ENCODE data around the gene C9orf40. TPM values are rescaled to one million over a fixed set of nuclear protein-coding genes. Genes with fewer than 3 reads are reported as not detected.

Gene C9orf40
- polyA plus RNA-seq, 2 of the 4 experiments (the other 2 are of a cell fraction) = 8.8 to 14.4 TPM

- 39% methylated on average over 3 of the region's 3 CpGs for WGBS (ENCODE audit: missing lambda C conversion rate)
- no peak overlapping the region for H3K4me2 ChIP-seq
- TF ChIP-seq FOSL2 (IDR thresholded peaks at IDR 0.05) = no peak
- peak; percentile 30; the same call in 1 of the 2 replicates for TF ChIP-seq FOSL2 (CRISPR knock-in tag; IDR thresholded peaks at IDR 0.05)
- TF ChIP-seq KDM5A (IDR thresholded peaks at IDR 0.05) = no peak
- no peak for TF ChIP-seq POLR2A (IDR thresholded peaks at IDR 0.05; ENCODE audit: low read length)
- no peak for ATAC-seq
- H3K27ac ChIP-seq = no peak overlapping the region
- no peaks in the 10 kb centered on the region for H3K9me3 ChIP-seq
- no peak for FAIRE-seq
- H3K4me1 ChIP-seq = 0 out of 3 replicates have a peak, but pooled peaks cover 5% of the 10 kb centered on the region
- POLR2A ChIA-PET = no interaction called here
- DNase-seq (ENCODE audit: low read depth in 1 of 2, low spot score in 1 of 2) = no peak
- CTCF ChIA-PET = interaction anchor here (1.0 to 1.7 kb wide), 3 partner anchors 31 to 144 kb away, joined by 4 to 7 read pairs (median 4); partner anchors contain the start of gene C9orf40
- H3K4me3 ChIP-seq = no peak overlapping the region
Observed at GRCh38 chr9:74920944-74921626, 31.6 kb downstream of the C9orf40 start.

DNA sequence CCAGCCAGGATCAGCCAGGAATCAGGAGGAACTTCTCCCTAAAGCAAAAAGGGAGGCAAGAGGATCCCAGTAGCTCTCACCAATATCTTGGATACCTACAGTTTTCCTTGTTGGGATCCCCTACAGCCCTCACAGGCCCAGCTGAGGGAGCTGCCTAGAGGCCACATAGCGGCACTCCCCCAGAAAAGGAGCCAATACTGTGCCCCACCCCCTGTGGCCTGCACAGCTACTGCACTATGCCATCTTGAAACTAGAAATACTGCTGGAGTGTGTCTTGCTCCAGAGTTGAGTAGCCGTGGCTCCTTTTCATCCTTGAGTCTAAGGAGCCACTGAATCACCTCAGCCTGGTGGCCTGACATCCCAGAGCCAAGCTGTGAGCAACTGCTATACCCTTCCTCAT lies 42.7 kb downstream of the C9orf40 start:
- H3K27ac ChIP-seq = no peak overlapping the region
- TF ChIP-seq MAZ (IDR thresholded peaks at IDR 0.05; ENCODE audit: borderline replicate concordance, low read depth, low read length) = no peak
- ChIA-PET POLR2A (no interaction called here), CTCF (interaction anchor here (0.7 kb wide), 1 partner anchor 11 kb away, joined by 3 read pairs; no protein-coding TSS in a partner anchor)
- no peaks in the 10 kb centered on the region for H3K4me1 ChIP-seq
- H3K4me3 ChIP-seq = no peak overlapping the region
- peak; percentile 34 to 52; a peak in 2 of 6 replicates for ATAC-seq
- H3K4me2 ChIP-seq = no peak overlapping the region
- no peak for FAIRE-seq
- 75% methylated on average over 1 of the region's 2 CpGs for WGBS (ENCODE audit: missing lambda C conversion rate)
- DNase-seq (ENCODE audit: low read depth in 1 of 2, low spot score in 1 of 2) = no peak
- no peaks in the 10 kb centered on the region for H3K9me3 ChIP-seq

- DNase-seq (ENCODE audit: low read depth in 1 of 2, low spot score in 1 of 2) (no peak), ATAC-seq (no peak), FAIRE-seq (no peak)
- ChIA-PET POLR2A (no interaction called here), CTCF (interaction anchor here (1.1 kb wide), 1 partner anchor 135 kb away, joined by 3 read pairs; no protein-coding TSS in a partner anchor)
- 55% methylated on average over 4 of the region's 4 CpGs for WGBS (ENCODE audit: missing lambda C conversion rate)
- Histone ChIP-seq H3K9me3 (no peaks in the 10 kb centered on the region), H3K4me1 (no peaks in the 10 kb centered on the region), H3K4me3 (no peak overlapping the region), H3K4me2 (no peak overlapping the region), H3K27ac (no peak overlapping the region)
- no peak for TF ChIP-seq SREBF2 (IDR thresholded peaks at IDR 0.05)
- TF ChIP-seq POLR2AphosphoS2 (conservative IDR thresholded peaks at IDR 0.05; ENCODE audit: low read length) = no peak
Observed at GRCh38 chr9:74908665-74909064, 44.0 kb downstream of the C9orf40 start.

GRCh38 chr9:74907085-74907484 lies 45.6 kb downstream of the C9orf40 start:
- Histone ChIP-seq H3K4me1 (no peaks in the 10 kb centered on the region), H3K27ac (no peak overlapping the region), H3K9me3 (no peaks in the 10 kb centered on the region), H3K4me3 (no peak overlapping the region), H3K4me2 (no peak overlapping the region)
- DNase-seq (ENCODE audit: low read depth in 1 of 2, low spot score in 1 of 2) = no peak
- WGBS (ENCODE audit: missing lambda C conversion rate) = 17% methylated on average over 3 of the region's 3 CpGs
- ChIA-PET POLR2A (no interaction called here), CTCF (no interaction called here)
- no peak for FAIRE-seq
- ATAC-seq = no peak
- TF ChIP-seq CTCF (IDR thresholded peaks at IDR 0.05) (no peak), NFE2L2 (conservative IDR thresholded peaks at IDR 0.05; ENCODE audit: low read length) (no peak), SREBF2 (IDR thresholded peaks at IDR 0.05) (no peak), RARB (CRISPR knock-in tag; IDR thresholded peaks at IDR 0.05) (no peak)
- TF ChIP-seq, protein P1, sequence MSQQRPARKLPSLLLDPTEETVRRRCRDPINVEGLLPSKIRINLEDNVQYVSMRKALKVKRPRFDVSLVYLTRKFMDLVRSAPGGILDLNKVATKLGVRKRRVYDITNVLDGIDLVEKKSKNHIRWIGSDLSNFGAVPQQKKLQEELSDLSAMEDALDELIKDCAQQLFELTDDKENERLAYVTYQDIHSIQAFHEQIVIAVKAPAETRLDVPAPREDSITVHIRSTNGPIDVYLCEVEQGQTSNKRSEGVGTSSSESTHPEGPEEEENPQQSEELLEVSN (IDR thresholded peaks at IDR 0.05; ENCODE audit: borderline replicate concordance, low read depth) = no peak

DNA sequence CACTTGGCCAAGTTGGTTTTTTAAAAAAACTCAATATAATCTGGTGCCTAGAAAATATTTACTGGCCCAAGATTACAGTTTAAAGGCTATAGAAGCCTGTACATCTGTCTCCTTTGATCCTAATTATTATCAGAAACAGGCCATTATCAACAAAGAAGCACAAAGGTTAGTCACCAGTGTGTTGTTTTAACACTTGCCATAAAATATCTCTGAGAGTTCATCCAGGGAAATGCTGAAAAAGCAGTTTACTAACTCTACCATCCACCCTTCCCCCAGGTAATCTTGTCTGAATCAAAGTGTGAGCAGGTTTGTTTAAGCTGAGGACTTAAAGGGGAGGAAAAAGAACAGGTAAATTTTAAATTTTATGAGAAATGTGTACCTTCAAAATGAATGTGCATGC lies 51.7 kb downstream of the C9orf40 start:
- POLR2A ChIA-PET = no interaction called here
- H3K4me3 ChIP-seq = no peak overlapping the region
- H3K27ac ChIP-seq = no peak overlapping the region
- H3K4me2 ChIP-seq = no peak overlapping the region
- H3K4me1 ChIP-seq = no peaks in the 10 kb centered on the region
- no peak for FAIRE-seq
- DNase-seq (ENCODE audit: low read depth in 1 of 2, low spot score in 1 of 2) = no peak
- no peak for ATAC-seq
- TF ChIP-seq, protein P2, sequence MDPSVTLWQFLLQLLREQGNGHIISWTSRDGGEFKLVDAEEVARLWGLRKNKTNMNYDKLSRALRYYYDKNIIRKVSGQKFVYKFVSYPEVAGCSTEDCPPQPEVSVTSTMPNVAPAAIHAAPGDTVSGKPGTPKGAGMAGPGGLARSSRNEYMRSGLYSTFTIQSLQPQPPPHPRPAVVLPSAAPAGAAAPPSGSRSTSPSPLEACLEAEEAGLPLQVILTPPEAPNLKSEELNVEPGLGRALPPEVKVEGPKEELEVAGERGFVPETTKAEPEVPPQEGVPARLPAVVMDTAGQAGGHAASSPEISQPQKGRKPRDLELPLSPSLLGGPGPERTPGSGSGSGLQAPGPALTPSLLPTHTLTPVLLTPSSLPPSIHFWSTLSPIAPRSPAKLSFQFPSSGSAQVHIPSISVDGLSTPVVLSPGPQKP (IDR thresholded peaks at IDR 0.05; ENCODE audit: low read depth, low read length) = no peak
- TF ChIP-seq ZSCAN20 (CRISPR knock-in tag; IDR thresholded peaks at IDR 0.05) (no peak), MAZ (IDR thresholded peaks at IDR 0.05; ENCODE audit: borderline replicate concordance, low read depth, low read length) (no peak), FOXS1 (CRISPR knock-in tag; IDR thresholded peaks at IDR 0.05) (no peak), GATA3 (IDR thresholded peaks at IDR 0.05; ENCODE audit: borderline replicate concordance) (no peak), HOXB13 (CRISPR knock-in tag; IDR thresholded peaks at IDR 0.05; ENCODE audit: low read depth) (no peak), RARB (CRISPR knock-in tag; IDR thresholded peaks at IDR 0.05) (no peak), EHF (CRISPR knock-in tag; IDR thresholded peaks at IDR 0.05) (no peak), JUN (IDR thresholded peaks at IDR 0.05) (no peak)
- no peaks in the 10 kb centered on the region for H3K9me3 ChIP-seq
- CTCF ChIA-PET = no interaction called here
